Measurements from ENCODE around the gene LRBA. TPM values are rescaled to one million over a fixed set of nuclear protein-coding genes. Genes with fewer than 3 reads are reported as not detected.

LRBA gene
- total and polyA plus RNA-seq, 8 donors, result 7.3 to 156 (median 73.9) TPM

- Histone ChIP-seq H3K27me3 (no peaks in the 10 kb centered on the region), H3K36me3 (peaks cover 0 to 8% (median 5%) of the 10 kb centered on the region in 4 donors), H3K4me1 (peaks cover 0 to 8% (median 0%) of the 10 kb centered on the region in 4 donors), H3K4me3 (no peak overlapping the region), H3K27ac (no peak overlapping the region), H3K9me3 (no peaks in the 10 kb centered on the region)
- no peak for TF ChIP-seq CTCF (IDR thresholded peaks at IDR 0.05)
- TF ChIP-seq POLR2AphosphoS5 (IDR thresholded peaks at IDR 0.05), result no peak
- no peak for TF ChIP-seq POLR2A (IDR thresholded peaks at IDR 0.05)
- no peak for TF ChIP-seq EP300 (IDR thresholded peaks at IDR 0.05)
- intact Hi-C loops (cut with DNase I; ENCODE audit: low total_unique reads), result no loop called here
- WGBS, 5 donors, result 79 to 96% (median 85%) methylated on average over 1 of the region's 1 CpG
- no peak for DNase-seq
Measured at GRCh38 chr4:150768497-150768896, 246.6 kb downstream of the LRBA start.

GRCh38 chr4:150765216-150765615 lies 249.9 kb downstream of the LRBA start:
- Histone ChIP-seq H3K36me3 (no peaks in the 10 kb centered on the region), H3K27me3 (no peaks in the 10 kb centered on the region), H3K27ac (no peak overlapping the region), H3K9me3 (no peaks in the 10 kb centered on the region), H3K4me1 (peaks cover 0 to 8% (median 0%) of the 10 kb centered on the region in 4 donors), H3K4me3 (no peak overlapping the region)
- intact Hi-C loops (cut with DNase I; ENCODE audit: low total_unique reads), result no loop called here
- 87 to 96% (median 92%) methylated on average over 2 of the region's 2 CpGs for WGBS, 5 donors
- DNase-seq, result no peak
- no peak for TF ChIP-seq POLR2AphosphoS5 (IDR thresholded peaks at IDR 0.05)
- no peak for TF ChIP-seq POLR2A (IDR thresholded peaks at IDR 0.05)
- no peak for TF ChIP-seq CTCF (IDR thresholded peaks at IDR 0.05)
- no peak for TF ChIP-seq EP300 (IDR thresholded peaks at IDR 0.05)

GRCh38 chr4:150751648-150752047 lies 263.4 kb downstream of the LRBA start:
- no peak for TF ChIP-seq EP300 (IDR thresholded peaks at IDR 0.05)
- no peak for TF ChIP-seq CTCF (IDR thresholded peaks at IDR 0.05)
- intact Hi-C loops (cut with DNase I; ENCODE audit: low total_unique reads), result no loop called here

GRCh38 chr4:150750824-150751223 lies 264.3 kb downstream of the LRBA start:
- H3K4me3 ChIP-seq, result no peak overlapping the region
- intact Hi-C loops (cut with DNase I; ENCODE audit: low total_unique reads), result no loop called here
- H3K4me1 ChIP-seq, result peaks cover 0 to 9% (median 0%) of the 10 kb centered on the region in 4 donors

More at GRCh38 chr4:150751648-150752047, 263.4 kb downstream of the LRBA start:
- no peak overlapping the region for H3K4me3 ChIP-seq
- H3K27me3 ChIP-seq, result no peaks in the 10 kb centered on the region
- H3K36me3 ChIP-seq, result peaks cover 0 to 4% (median 0%) of the 10 kb centered on the region in 4 donors
- no peak for DNase-seq
- no peak overlapping the region for H3K27ac ChIP-seq
- H3K4me1 ChIP-seq, result peaks cover 0 to 9% (median 0%) of the 10 kb centered on the region in 4 donors
- H3K9me3 ChIP-seq, result no peaks in the 10 kb centered on the region

More at GRCh38 chr4:150750824-150751223, 264.3 kb downstream of the LRBA start:
- no peaks in the 10 kb centered on the region for H3K27me3 ChIP-seq
- H3K36me3 ChIP-seq, result peaks cover 0 to 6% (median 0%) of the 10 kb centered on the region in 4 donors
- H3K27ac ChIP-seq, result no peak overlapping the region
- H3K9me3 ChIP-seq, result no peaks in the 10 kb centered on the region
- no peak for TF ChIP-seq POLR2A (IDR thresholded peaks at IDR 0.05)
- TF ChIP-seq POLR2AphosphoS5 (IDR thresholded peaks at IDR 0.05), result no peak
- no peak for TF ChIP-seq EP300 (IDR thresholded peaks at IDR 0.05)
- TF ChIP-seq CTCF (IDR thresholded peaks at IDR 0.05), result no peak
- DNase-seq, result no peak

Data from stomach (tissue), 9 donors.